Posterior vena cava (tissue), 2 donors: Measurements from ENCODE around the gene SRF. TPM values are rescaled to one million over a fixed set of nuclear protein-coding genes. Genes with fewer than 3 reads are reported as not detected.

ENCODE experiments used
- DNase-seq: peaks from one replicate; pipeline ENCODE4 v3.0.0-alpha.2; 2020; ENCODE audit warnings: low spot score
- intact Hi-C, 2 donors: fragments of 100-400 bp; cut with DNase I; formaldehyde crosslinking; loops; one replicate each; pipeline versions ENCODE4 v1.14.1 to v1.14.2; 2022 to 2023
- total RNA-seq, 2 donors: library from RNA; stranded (reverse); fragmentation: NEBNext Ultra II Directional; extraction: Animal tissue kit (Norgen Biotek cat#: 25700); gene quantifications; one replicate each; pipeline ENCODE4 v1.2.1, GENCODE V29; 2021
- donor health status: DM: yes; HTN: yes; CAD: no.
- donor health status: DM: yes; HTN: yes; CAD: no.

Gene SRF
- total RNA-seq, 2 donors from 2014 or later = 92.6 to 95.6 TPM

DNA sequence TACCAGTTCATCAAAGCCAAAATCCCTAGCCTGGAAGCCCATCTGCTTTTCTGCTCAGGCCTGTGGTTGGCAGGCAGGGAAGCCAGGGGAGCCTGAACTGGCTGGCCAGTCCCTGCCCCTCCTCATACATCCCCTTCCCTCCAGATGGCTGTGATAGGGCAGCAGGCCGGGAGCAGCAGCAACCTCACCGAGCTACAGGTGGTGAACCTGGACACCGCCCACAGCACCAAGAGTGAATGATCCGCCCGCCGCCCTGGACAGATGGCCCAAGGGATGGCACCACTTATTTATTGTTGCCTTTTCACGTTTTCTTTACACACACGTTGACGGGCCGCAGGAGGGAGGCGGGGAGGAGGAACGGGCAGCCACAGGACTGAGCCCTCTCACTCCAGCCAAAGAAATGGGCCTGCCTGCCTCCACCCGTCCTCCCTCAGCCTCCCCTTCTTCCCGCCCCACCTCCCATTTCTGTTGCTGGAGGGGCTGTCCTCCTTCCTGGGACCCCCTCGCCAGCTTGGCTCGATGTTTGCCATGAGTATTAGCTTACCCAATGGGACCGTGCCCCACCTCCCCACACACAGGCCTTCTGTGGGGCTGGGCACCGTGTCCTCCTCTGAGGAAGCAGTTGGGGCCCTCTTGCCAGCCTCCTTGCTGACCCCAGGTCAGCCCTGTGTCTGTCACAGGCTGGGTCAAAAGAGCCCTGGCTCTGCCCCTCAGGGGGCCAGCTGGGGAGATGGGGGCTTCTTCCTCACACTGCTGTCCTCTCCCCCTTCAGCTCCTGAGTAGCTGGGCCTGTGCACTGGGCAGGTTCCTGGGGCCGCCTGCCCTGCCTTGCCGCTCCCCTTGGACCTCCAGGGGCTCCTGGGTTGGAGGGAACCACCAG lies 8.1 kb downstream of the SRF start:
- intact Hi-C loops = loop anchor here in 1 of 2 donors (2.0 kb wide), 1 partner anchor 40 kb away; no protein-coding TSS in a partner anchor
- no peak for DNase-seq

DNA sequence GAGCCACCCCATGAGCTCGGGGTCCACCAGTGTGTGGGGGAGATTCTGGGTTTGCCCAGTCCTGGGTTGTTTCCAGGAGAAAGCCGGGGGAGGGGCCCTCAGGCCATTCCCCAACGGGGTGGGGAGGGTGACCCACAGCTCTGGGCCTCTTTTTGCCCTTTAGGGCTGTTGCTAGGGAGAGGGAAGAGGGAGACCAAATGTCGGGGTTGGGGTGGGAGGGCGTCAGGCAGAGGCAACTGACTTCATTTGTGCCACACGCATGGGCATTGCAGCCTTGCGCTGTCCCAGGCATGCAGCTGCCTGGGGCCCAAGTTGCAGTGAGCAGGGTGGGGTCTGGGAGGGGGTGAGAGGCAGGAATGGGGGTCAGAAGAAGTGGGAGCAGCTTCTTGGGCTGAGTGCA lies 9.0 kb downstream of the SRF start:
- intact Hi-C loops = loop anchor here in 1 of 2 donors (10.0 kb wide), 1 partner anchor 145 kb away; no protein-coding TSS in a partner anchor
- DNase-seq = no peak

DNA sequence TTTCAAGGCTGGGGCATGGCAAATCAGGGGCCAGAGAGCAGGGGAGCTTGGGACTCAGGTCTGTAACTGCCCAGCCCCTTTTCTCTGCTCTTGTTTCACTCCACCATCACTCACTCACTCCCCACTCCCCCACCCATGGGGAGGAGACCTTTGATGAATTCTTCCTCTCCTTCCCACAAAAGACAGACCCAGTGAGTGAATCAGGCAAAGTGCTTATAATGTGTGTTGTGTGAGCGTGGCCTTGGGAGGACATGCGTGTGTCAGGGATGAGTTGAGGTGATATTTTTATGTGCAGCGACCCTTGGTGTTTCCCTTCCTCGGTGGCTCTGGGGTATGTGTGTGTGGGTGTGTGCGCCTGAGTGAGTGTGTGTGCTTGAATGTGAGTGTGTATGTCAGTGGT lies 9.9 kb downstream of the SRF start:
- no peak for DNase-seq
- intact Hi-C loops = loop anchor here in 1 of 2 donors (10.0 kb wide), 1 partner anchor 144 kb away; no protein-coding TSS in a partner anchor

DNA sequence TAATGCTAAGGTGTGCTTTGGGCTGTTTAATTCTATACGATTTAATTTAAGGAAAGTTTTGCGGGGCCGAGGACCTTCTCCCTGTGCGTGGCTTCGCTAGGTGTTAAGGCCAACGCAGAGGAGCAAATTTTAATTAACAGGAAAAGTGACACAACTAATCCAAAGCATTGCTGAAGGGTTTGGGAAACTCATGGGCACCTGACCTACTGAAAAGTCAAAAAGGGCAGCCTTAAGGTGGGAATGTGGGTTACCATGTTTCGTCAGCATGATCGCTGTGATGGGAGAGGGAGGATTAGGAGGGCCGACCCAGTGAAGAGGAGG lies 10.5 kb downstream of the SRF start:
- intact Hi-C loops = loop anchor here in 1 of 2 donors (10.0 kb wide), 1 partner anchor 143 kb away; no protein-coding TSS in a partner anchor
- no peak for DNase-seq

DNA sequence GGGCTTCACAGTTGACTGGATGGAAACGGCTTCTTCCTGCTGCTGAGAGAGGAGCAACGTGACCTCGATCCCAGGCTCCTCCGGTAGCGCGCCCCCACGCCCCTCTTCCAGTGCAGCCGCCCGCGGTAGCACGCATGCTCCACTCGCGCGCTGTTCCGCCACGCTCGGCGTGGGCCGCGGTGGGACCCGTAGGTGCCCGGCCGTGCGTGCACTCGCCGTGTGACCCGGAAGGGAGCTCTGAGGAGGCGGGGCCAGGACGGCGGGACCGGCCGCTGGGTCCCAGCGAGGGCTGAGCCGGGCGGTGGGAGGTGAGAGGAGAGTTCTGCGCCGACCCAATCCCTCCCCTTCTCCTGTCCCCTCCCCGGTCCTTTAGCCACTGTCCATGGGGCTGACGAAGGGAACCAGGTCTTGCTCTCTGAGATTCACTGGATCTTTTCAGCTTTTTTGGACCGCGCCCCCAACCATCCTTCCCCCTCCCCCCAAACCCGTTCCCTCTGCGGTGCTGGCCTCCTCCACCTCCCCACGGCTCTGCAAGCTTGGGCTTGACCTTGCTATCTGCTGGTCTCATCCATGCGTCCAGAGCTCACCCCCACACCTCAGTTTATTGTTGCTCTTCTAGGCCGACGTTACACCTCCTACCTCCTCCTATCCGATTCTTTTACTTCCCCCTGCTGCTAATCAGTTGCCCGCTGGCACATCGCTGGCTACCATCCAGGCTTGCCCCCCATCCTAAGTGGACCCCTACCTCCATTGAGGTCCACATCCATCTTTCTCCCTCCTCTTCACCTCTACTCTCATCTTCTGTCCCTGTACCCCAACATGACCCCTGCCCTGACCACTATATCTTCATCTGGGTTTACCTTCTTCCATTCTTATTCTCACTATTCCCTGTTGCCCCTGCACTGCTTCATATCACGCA lies 11.1 kb downstream of the SRF start, which contains the start of gene CUL9:
CUL9 (plus strand) TSS at position 255 of the 919 bp plus-strand sequence. CDS start 2,115 bp downstream, outside the sequence.
- intact Hi-C loops = loop anchor here in 1 of 2 donors (10.0 kb wide), 1 partner anchor 143 kb away; no protein-coding TSS in a partner anchor
- peak; percentile 96 for DNase-seq

DNA sequence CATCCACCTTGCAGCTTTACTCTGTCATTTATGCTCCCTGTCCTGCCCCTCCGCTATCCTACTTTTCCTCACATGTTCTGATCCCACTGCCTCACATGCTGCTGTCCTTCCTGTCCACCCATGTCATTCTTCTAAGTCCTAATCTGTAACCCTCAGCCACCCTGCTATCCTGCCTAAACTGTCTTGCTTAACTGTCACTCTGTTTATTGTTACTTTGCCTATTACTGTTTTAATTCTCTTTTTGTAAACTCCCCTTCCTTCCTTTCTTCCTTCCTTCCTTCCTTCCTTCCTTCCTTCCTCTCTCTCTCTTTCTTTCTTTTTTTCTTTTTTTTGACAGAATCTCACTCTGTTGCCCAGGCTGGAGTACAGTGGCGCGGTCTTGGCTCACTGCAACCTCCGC lies 12.4 kb downstream of the SRF start:
- DNase-seq = peak; percentile 1
- intact Hi-C loops = loop anchor here in 1 of 2 donors (10.0 kb wide), 1 partner anchor 141 kb away; no protein-coding TSS in a partner anchor

DNA sequence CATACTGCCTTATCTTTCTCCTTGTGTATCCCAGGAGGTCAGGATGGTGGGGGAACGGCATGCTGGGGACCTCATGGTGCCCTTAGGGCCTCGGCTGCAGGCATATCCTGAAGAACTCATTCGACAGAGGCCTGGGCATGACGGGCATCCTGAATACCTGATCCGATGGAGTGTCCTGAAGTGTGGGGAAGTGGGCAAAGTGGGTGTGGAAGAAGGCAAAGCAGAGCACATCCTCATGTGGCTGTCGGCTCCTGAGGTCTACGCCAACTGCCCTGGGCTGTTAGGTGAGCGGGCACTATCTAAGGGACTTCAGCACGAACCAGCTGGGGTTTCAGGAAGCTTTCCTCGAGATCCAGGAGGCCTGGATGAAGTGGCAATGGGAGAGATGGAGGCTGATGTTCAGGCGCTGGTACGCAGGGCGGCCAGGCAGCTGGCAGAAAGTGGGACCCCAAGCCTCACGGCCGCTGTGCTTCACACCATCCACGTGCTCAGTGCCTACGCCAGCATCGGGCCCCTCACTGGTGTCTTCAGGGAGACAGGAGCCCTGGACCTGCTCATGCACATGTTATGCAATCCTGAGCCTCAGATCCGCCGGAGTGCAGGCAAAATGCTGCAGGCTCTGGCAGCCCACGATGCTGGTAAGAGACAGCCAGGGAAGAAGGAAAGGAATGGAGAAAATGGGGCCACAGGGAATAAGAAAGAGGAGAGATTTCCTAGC lies 13.4 kb downstream of the SRF start:
- intact Hi-C loops = loop anchor here in 1 of 2 donors (10.0 kb wide), 1 partner anchor 140 kb away; no protein-coding TSS in a partner anchor
- no peak for DNase-seq

DNA sequence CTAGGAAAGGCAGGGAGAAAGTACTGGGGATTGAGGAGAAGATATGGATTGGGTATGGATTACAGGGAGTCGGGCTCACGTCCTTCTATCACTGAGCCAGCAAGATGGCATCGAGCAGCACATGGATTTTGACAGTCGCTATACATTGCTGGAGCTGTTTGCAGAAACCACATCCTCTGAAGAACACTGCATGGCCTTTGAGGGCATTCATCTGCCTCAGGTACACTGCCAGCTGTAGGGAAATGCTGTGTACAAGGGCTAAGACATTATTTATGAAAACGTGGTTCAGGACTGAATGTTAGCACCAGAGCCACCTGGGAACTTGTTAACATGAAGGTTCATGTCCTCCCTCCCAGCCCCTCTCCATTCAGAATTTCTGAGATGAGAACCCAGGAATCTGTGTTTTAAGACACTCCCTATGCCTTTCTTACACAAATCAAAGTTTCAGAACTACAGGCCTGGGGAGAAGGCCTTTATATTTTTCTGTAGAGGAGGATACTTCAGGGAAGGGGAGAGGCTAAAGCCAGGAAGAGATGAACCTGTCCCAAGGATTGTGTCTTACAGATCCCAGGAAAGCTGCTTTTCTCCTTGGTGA lies 14.4 kb downstream of the SRF start:
- intact Hi-C loops = loop anchor here in 1 of 2 donors (10.0 kb wide), 1 partner anchor 139 kb away; no protein-coding TSS in a partner anchor
- DNase-seq = no peak

DNA sequence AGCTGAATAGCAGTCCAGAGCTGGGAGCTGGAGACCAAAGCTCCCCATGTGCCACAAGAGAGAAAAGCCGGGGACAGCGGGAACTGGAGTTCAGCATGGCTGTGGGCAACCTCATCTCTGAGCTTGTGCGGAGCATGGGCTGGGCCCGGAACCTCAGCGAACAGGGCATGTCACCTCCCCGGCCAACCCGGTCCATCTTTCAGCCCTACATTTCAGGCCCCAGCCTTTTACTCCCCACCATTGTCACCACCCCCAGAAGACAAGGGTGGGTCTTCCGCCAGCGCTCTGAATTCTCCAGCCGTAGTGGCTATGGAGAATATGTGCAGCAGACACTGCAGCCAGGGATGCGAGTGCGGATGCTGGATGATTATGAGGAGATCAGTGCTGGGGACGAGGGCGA lies 14.9 kb downstream of the SRF start:
- DNase-seq = no peak
- intact Hi-C loops = loop anchor here in 1 of 2 donors (10.0 kb wide), 1 partner anchor 139 kb away; no protein-coding TSS in a partner anchor

DNA sequence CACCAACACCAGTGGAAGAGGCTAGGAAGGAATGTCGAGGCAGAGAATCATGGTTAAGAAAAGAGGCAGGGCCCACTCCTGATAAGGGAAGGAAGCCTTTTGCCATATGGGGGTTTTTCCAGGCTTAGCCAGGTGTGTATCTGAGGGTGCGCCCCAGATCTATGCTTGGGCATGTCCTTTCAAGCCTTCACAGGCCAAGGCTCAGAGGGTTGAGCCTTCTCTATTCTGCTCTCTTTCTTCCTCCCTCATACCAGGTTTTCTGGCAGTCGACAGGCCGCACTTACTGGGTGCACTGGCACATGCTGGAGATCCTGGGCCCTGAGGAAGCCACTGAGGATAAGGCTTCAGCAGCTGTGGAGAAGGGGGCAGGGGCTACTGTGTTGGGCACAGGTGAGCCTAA lies 15.6 kb downstream of the SRF start:
- DNase-seq = no peak
- intact Hi-C loops = loop anchor here in 1 of 2 donors (10.0 kb wide), 1 partner anchor 138 kb away; no protein-coding TSS in a partner anchor

DNA sequence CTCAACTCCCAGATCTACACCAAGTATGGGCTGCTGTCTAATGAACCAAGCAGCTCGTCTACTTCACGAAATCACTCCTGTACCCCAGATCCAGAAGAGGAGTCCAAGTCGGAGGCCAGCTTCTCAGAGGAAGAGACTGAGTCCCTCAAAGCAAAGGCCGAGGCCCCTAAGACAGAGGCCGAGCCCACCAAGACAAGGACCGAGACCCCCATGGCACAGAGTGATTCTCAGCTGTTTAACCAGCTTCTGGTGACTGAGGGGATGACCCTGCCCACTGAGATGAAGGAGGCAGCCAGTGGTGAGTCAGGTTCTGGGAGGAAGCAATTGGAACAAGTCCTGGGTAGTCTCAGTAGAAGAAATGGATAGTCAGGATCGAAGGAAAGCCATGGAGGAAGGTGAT lies 16.8 kb downstream of the SRF start:
- intact Hi-C loops = loop anchor here in 1 of 2 donors (10.0 kb wide), 1 partner anchor 137 kb away; no protein-coding TSS in a partner anchor
- DNase-seq = no peak

DNA sequence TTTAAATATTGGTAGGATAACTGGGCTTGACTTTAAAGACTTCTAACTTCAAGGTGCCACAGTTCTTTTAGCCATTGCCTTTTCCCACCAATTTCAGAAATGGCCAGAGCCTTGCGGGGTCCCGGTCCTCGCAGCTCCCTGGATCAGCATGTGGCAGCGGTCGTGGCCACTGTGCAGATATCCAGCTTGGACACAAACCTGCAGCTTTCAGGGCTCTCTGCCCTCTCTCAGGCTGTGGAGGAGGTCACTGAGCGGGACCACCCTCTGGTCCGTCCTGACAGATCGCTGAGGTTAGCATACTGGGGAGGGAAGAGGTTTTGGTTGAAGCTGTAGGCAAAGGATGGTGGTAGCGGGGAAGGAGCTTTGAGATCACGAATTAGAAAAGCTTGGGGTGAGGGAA lies 17.4 kb downstream of the SRF start:
- intact Hi-C loops = loop anchor here in 1 of 2 donors (10.0 kb wide), 1 partner anchor 136 kb away; no protein-coding TSS in a partner anchor
- no peak for DNase-seq

DNA sequence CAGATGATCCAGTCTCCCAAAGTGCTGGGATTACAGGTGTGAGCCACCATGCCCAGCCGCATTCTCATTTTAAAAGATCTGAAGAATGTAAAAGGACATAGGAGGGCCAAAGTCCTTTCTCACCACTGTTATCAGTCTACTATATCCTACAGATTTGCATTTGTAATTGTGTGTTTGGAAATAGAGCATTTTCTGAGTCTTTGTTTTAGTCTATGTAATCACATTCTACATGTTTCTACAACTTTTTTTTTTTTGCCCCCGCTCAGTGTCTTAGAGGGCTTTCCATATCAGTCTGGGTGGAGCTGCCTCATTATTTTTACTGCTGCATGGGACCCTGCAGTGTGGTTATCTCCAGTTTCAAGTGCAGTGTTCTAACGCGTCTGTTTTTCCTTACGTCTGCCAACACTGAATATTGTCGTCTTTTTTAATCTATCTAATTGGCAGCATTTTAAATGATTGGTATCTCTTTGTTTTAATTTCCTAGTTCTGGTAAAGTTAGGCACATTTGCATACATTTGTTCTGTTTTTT lies 18.8 kb downstream of the SRF start:
- no peak for DNase-seq
- intact Hi-C loops = loop anchor here in 1 of 2 donors (10.0 kb wide), 1 partner anchor 135 kb away; no protein-coding TSS in a partner anchor

DNA sequence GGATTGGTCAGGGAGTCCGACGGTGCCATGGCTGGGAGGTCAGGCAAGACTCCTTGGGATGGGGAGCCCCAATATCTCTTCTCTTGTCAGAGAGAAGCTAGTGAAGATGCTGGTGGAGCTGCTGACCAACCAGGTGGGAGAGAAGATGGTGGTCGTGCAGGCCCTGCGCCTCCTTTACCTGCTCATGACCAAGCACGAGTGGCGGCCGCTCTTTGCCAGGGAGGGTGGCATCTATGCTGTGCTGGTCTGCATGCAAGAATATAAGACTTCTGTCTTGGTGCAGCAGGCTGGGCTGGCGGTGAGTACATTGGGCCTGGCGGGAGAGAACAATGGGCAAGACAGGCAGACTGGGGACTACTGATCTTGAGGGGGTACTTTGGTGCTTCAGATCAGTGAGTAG lies 21.8 kb downstream of the SRF start:
- DNase-seq = no peak
- intact Hi-C loops = no loop called here

DNA sequence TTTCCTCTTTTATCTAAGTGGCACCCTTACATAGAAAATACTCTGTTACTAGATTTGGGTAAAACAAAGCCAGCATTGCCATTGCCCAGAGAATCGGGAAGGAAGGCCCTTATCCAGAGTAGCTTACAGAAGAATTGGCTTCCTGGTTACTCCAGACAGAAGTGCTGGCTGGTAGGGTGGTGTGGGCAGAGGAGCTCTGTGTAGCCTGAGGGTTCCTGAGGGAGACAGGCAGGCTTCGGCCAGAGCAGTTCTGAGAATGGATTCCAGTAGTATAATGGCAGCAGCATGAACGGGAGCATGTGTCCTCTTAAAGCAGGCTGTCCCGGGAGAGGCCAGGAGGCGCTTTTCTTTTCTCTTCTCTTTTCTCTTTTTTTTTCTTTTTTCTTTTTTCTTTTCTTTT lies 22.9 kb downstream of the SRF start:
- no peak for DNase-seq

DNA sequence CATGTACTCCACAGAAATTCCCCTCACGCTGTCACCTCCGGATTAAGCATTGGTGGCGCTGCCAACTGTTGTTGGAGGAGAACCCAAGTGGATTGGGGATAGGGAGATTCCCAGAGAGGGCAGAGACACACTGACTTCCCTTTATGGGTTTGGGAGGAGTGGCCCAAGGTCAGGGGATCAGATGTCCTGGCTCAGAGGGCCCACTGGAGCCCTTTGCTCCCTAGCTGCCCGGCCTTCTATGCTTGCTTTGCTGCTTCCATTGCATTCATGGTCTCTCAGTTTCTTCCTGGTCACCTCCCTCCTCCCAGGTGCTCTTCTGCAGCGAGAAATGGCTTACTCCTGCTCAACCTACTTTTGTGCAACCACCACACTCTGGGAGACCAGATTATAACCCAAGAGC lies 25.3 kb downstream of the SRF start:
- intact Hi-C loops = no loop called here
- no peak for DNase-seq

More for the DNA sequence above, 22.9 kb downstream of the SRF start:
- intact Hi-C loops = no loop called here

DNA sequence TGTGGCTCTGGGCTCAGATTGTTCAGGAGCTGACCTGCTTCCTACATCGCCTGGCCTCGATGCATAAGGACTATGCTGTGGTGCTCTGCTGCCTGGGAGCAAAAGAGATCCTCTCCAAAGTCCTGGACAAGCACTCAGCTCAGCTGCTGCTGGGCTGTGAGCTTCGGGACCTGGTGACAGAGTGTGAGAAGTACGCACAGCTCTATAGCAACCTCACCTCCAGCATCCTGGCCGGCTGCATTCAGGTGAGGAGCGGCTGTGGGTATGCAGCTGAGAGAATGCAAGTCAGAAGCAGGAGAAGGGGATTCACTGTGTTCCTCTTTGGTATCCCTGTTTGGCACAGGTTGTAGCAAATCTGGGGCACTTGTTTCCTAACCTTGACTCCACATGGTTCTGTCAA lies 28.8 kb downstream of the SRF start:
- no peak for DNase-seq
- intact Hi-C loops = no loop called here

DNA sequence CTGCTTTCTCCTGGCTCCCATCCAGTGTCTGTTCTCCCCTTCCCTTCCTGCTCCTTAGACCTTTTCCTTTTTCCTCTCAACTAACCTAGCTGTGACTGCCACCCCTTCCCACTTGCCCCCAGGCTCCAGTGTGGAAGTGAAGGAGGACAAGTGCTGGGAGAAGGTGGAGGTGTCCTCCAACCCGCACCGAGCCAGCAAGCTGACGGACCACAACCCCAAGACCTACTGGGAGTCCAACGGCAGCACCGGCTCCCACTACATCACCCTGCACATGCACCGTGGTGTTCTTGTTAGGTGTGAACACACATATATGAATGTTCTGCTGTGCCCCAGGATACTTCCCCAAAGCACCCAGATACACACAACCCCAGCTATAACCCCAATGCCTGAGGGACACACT lies 29.5 kb downstream of the SRF start:
- DNase-seq = no peak
- intact Hi-C loops = no loop called here
